Measurements from ENCODE around the gene FBRSL1. TPM values are rescaled to one million over a fixed set of nuclear protein-coding genes. Genes with fewer than 3 reads are reported as not detected.

FBRSL1 gene
- total and polyA plus RNA-seq, 2 donors (not counting 3 experiments of a cell fraction or from before 2014, with no cell fraction given) = 19.3 to 79.8 TPM

DNA sequence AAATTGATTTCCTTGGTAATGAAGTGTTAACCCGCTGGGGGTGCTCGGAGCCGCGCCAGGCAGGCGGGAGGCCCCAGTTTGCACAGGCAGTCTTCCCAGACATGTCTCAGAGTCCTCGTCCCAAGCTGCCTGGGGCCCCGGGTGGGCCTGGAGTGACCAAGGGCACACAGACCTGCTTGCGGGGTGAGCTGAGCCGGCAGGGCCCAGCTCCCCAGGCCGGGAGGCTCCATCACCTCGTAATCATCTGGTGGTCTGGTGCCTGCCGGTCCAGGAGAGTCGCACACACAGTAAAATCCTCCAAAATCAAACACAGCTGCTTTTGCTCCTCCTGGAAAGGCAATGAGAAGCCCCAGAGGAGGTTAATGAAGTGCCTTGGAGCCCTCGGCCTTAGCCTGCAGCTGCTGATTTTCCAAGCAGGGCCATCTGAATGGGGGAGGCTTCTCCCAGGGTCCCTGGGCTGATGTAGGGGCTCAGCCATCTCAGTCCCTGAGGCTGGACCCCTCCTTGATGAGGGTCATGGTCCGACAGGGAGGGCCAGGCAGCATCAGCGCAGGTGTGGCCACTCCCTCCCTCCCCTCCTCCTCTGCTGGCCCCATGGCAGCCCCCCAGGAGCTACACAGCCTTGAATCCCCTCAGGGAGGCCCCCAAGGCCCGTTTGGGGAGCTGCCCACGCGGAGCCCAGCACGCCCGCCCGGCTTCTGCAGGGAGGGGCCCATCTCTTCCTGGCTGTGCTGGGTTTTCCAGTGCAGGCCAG is 39.4 kb upstream of the FBRSL1 start:
- H3K9ac ChIP-seq (replicated peaks; ENCODE audit: extremely low read depth, insufficient read depth, low read length) = no peak overlapping the region
- POLR2A ChIA-PET = no interaction called here
- intact Hi-C loops (cut with micrococcal nuclease) = no loop called here
- no peak overlapping the region for H3K27ac ChIP-seq (ENCODE audit: insufficient read depth, low read depth, low read length)
- H3K4me2 ChIP-seq (ENCODE audit: insufficient read depth, low read length) = no peak overlapping the region
- H3K36me3 ChIP-seq (ENCODE audit: control insufficient read depth in 2 of 2, extremely low read depth in 1 of 2, insufficient read depth in 2 of 2, low read length in 2 of 2) = no peaks in the 10 kb centered on the region
- no peaks in the 10 kb centered on the region for H3K79me2 ChIP-seq (ENCODE audit: control insufficient read depth, insufficient read depth, low read length)
- no peaks in the 10 kb centered on the region for H3K4me1 ChIP-seq (ENCODE audit: control insufficient read depth, extremely low read depth, insufficient read depth, low read length)
- no peaks in the 10 kb centered on the region for H4K20me1 ChIP-seq (replicated peaks; ENCODE audit: control insufficient read depth, extremely low read depth, insufficient read depth, low read length)
- FAIRE-seq (no peak), DNase-seq (ENCODE audit: low read depth, low spot score) (no peak)
- dilution Hi-C loops (cut with MboI; ENCODE audit: extremely low pct_ligation_motif_present, low sequenced_read_pairs) = no loop called here
- BruUV-seq (replicated peaks) = no TSS peak
- no peak overlapping the region for H2AFZ ChIP-seq (ENCODE audit: low read depth, low read length)
- no peak for TF ChIP-seq POLR2A (IDR thresholded peaks at IDR 0.05; ENCODE audit: low read depth, low read length)
- no peak for TF ChIP-seq GATA2 (IDR thresholded peaks at IDR 0.05; ENCODE audit: insufficient read depth, insufficient read length, low read depth, low read length)
- TF ChIP-seq POLR2AphosphoS5 (IDR thresholded peaks at IDR 0.05; ENCODE audit: insufficient read depth, low read depth, low read length) = no peak
- TF ChIP-seq, protein P1, sequence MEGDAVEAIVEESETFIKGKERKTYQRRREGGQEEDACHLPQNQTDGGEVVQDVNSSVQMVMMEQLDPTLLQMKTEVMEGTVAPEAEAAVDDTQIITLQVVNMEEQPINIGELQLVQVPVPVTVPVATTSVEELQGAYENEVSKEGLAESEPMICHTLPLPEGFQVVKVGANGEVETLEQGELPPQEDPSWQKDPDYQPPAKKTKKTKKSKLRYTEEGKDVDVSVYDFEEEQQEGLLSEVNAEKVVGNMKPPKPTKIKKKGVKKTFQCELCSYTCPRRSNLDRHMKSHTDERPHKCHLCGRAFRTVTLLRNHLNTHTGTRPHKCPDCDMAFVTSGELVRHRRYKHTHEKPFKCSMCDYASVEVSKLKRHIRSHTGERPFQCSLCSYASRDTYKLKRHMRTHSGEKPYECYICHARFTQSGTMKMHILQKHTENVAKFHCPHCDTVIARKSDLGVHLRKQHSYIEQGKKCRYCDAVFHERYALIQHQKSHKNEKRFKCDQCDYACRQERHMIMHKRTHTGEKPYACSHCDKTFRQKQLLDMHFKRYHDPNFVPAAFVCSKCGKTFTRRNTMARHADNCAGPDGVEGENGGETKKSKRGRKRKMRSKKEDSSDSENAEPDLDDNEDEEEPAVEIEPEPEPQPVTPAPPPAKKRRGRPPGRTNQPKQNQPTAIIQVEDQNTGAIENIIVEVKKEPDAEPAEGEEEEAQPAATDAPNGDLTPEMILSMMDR (IDR thresholded peaks at IDR 0.05; ENCODE audit: extremely low read depth in 1 of 2, insufficient read depth in 1 of 2, low read depth in 1 of 2, low read length in 2 of 2) = no peak
- TF ChIP-seq JUN (IDR thresholded peaks at IDR 0.05; ENCODE audit: borderline replicate concordance, insufficient read depth, insufficient read length, low read depth) = no peak
- no peaks in the 10 kb centered on the region for H3K9me1 ChIP-seq (replicated peaks; ENCODE audit: control insufficient read depth, extremely low read depth, insufficient read depth, low read length)
- H3K4me3 ChIP-seq (replicated peaks in 1 of 3; ENCODE audit: insufficient read depth in 1 of 3, low read depth in 1 of 3, low read length in 3 of 3) = no peak overlapping the region
- H3K27me3 ChIP-seq (ENCODE audit: control insufficient read depth in 2 of 2, insufficient read depth in 2 of 2, low read length in 2 of 2) = no peaks in the 10 kb centered on the region
- H3K9me3 ChIP-seq (replicated peaks; ENCODE audit: control insufficient read depth, insufficient read depth, low read length) = no peaks in the 10 kb centered on the region
- CTCF ChIA-PET = interaction anchor here (1.1 to 1.7 kb wide), 4 partner anchors 10 to 111 kb away, joined by 3 to 5 read pairs (median 4); no protein-coding TSS in a partner anchor
